B cell (primary cell): ENCODE data around the gene POLR1D. TPM values are rescaled to one million over a fixed set of nuclear protein-coding genes. Genes with fewer than 3 reads are reported as not detected.

Experiments
- ATAC-seq: fragments of 200-7000 bp; cut with Tn5 transposase; one replicate; pipeline ENCODE4 v1.10.0; 2021; ENCODE audit warnings: low read depth, mild to moderate bottlenecking, moderate number of reproducible peaks, moderate library complexity
- CTCF ChIA-PET: fragments of 350-600 bp; sonication (Branson Sonifier 250); formaldehyde crosslinking; loops from one replicate; lab custom pipeline; 2021; ENCODE audit warnings: antibody characterized with exemption, inconsistent platforms; lab: Charles Lee
- POLR2A ChIA-PET: fragments of 350-600 bp; sonication (Branson Sonifier 250); formaldehyde crosslinking; loops from one replicate; lab custom pipeline; 2021; ENCODE audit warnings: antibody characterized with exemption; lab: Charles Lee
- DNase-seq: peaks from one replicate; pipeline ENCODE4 v3.0.0; 2013
- H2AFZ ChIP-seq: 2 replicates; pipeline ENCODE4 v1.6.1; 2012; ENCODE audit warnings: mild to moderate bottlenecking, low read depth, low read length; ENCODE audit not compliant: insufficient read depth, poor library complexity, severe bottlenecking
- H3K27ac ChIP-seq, 2 donors: 1 replicate in 1 of 2; 2 replicates in 1 of 2; pipeline ENCODE4 v1.5.1; 2012 to 2013; ENCODE audit warnings: low read length in 2 of 2, mild to moderate bottlenecking in 2 of 2, moderate library complexity in 1 of 2
- H3K27me3 ChIP-seq, 4 experiments: fragments of 200-600 bp in 1 of 4; sonication (generic) in 1 of 4; replicated peaks in 1 of 4; 1 replicate in 2 of 4; 2 replicates in 2 of 4; pipeline versions ENCODE4 v1.6.1 to v1.7.0; 2013 to 2016; ENCODE audit warnings: low read length in 3 of 4, mild to moderate bottlenecking in 2 of 4, mixed read lengths in 1 of 4, moderate library complexity in 1 of 4; ENCODE audit not compliant: insufficient read depth in 4 of 4, control insufficient read depth in 3 of 4; ENCODE audit errors: control extremely low read depth in 1 of 4
- H3K36me3 ChIP-seq, 2 experiments: replicated peaks in 1 of 2; 1 replicate in 1 of 2; 2 replicates in 1 of 2; pipeline versions ENCODE4 v1.6.1 to v1.7.1; 2013; ENCODE audit warnings: low read length in 1 of 2; ENCODE audit not compliant: insufficient read depth in 2 of 2, control insufficient read depth in 1 of 2; ENCODE audit errors: control extremely low read depth in 1 of 2, extremely low read depth in 1 of 2
- H3K4me1 ChIP-seq, 2 donors: fragments of 200-600 bp in 1 of 2; sonication (generic) in 1 of 2; 1 replicate in 1 of 2; 2 replicates in 1 of 2; pipeline versions ENCODE4 v1.5.1 to v1.6.1; 2013 to 2017; ENCODE audit warnings: low read length in 2 of 2; ENCODE audit not compliant: control insufficient read depth in 2 of 2, insufficient read depth in 2 of 2
- H3K4me2 ChIP-seq: replicated peaks from 2 replicates; pipeline ENCODE3; 2012; ENCODE audit warnings: mild to moderate bottlenecking, low read depth, low read length; ENCODE audit not compliant: poor library complexity, severe bottlenecking
- H3K4me3 ChIP-seq, 5 experiments: fragments of 200-600 bp in 1 of 5; sonication (generic) in 1 of 5; 1 replicate in 3 of 5; 2 replicates in 2 of 5; pipeline versions ENCODE4 v1.5.1 to v1.7.0; 2011 to 2016; ENCODE audit warnings: low read length in 4 of 5, mild to moderate bottlenecking in 4 of 5, low read depth in 2 of 5, control low read depth in 1 of 5, moderate library complexity in 1 of 5; ENCODE audit not compliant: insufficient read depth in 1 of 5; ENCODE audit errors: control extremely low read depth in 1 of 5, extremely low read depth in 1 of 5
- H3K79me2 ChIP-seq: fragments of 200-600 bp; sonication (generic); one replicate; pipeline ENCODE4 v1.6.0; 2016; ENCODE audit warnings: low read length; ENCODE audit not compliant: control insufficient read depth, insufficient read depth
- H3K9ac ChIP-seq: fragments of 200-600 bp; sonication (generic); 2 replicates; pipeline ENCODE4 v1.6.1; 2017; ENCODE audit warnings: mild to moderate bottlenecking, low read length, moderate library complexity
- H3K9me3 ChIP-seq, 3 donors: one replicate each; pipeline versions ENCODE4 v1.6.1 to v1.7.1; 2013; ENCODE audit warnings: low read length in 2 of 3; ENCODE audit not compliant: control insufficient read depth in 2 of 3, insufficient read depth in 1 of 3; ENCODE audit errors: control extremely low read depth in 1 of 3
- H4K20me1 ChIP-seq: 2 replicates; pipeline ENCODE4 v1.6.0; 2012; ENCODE audit warnings: mild to moderate bottlenecking, low read length; ENCODE audit not compliant: insufficient read depth, control insufficient read depth, poor library complexity, severe bottlenecking
- H3K27ac Mint-ChIP-seq: one replicate; pipeline ENCODE4 v1.8.0; 2021; ENCODE audit warnings: mixed read lengths
- H3K27me3 Mint-ChIP-seq: one replicate; pipeline ENCODE4 v1.8.0; 2021; ENCODE audit warnings: mixed read lengths
- H3K4me1 Mint-ChIP-seq: one replicate; pipeline ENCODE4 v1.8.0; 2021; ENCODE audit warnings: mixed read lengths
- H3K4me3 Mint-ChIP-seq: one replicate; pipeline ENCODE4 v1.8.0; 2021; ENCODE audit warnings: mixed read lengths
- H3K9me3 Mint-ChIP-seq: one replicate; pipeline ENCODE4 v1.8.0; 2022; ENCODE audit warnings: mixed read lengths; ENCODE audit not compliant: insufficient read depth
- CTCF ChIP-seq: fragments of 200-600 bp; IDR thresholded peaks from one replicate; pipeline ENCODE4 v1.8.0; 2022; ENCODE audit warnings: antibody characterized with exemption, mild to moderate bottlenecking
- EZH2 ChIP-seq: IDR thresholded peaks from 2 replicates; pipeline ENCODE4 v1.6.1; 2012; ENCODE audit warnings: borderline replicate concordance, low read depth, mild to moderate bottlenecking, moderate library complexity, low read length; ENCODE audit not compliant: insufficient read depth, poor library complexity, severe bottlenecking
- WGBS: methylation state at CpG from one replicate; pipeline ENCODE4 v1.1.5; 2013; ENCODE audit warnings: missing lambda C conversion rate; ENCODE audit not compliant: insufficient coverage; 5-methylcytosine and 5-hydroxymethylcytosine counted together
- intact Hi-C: fragments of 100-400 bp; cut with micrococcal nuclease; formaldehyde crosslinking; loops from one replicate; pipeline ENCODE4 v1.10.0; 2022
- polyA plus RNA-seq: library from polyadenylated mRNA; depleted of rRNA; stranded (reverse); fragments of >200 nt; gene quantifications from 2 replicates; pipeline ENCODE4 v1.2.3, GENCODE V29; 2012
- total RNA-seq, 2 donors: library from RNA; stranded (reverse); fragments of 120-200 nt in 1 of 2; gene quantifications; 1 replicate in 1 of 2; 2 replicates in 1 of 2; pipeline versions ENCODE4 v1.2.3 to v1.2.4, GENCODE V29; 2013 to 2022

The POLR1D gene
- total and polyA plus RNA-seq, 2 donors (not counting 1 experiment from before 2014, with no cell fraction given): 130 to 144 TPM

GRCh38 chr13:27624071-27624470 is 2.4 kb downstream of the POLR1D start:
- WGBS: 100% methylated on average over 2 of the region's 3 CpGs
- Histone ChIP-seq H3K36me3 (peaks cover 3 to 21% of the 10 kb centered on the region in 2 experiments), H3K4me3 (no peak overlapping the region), H3K9me3 (no peaks in the 10 kb centered on the region), H3K27me3 (no peaks in the 10 kb centered on the region), H3K4me2 (no peak overlapping the region), H3K79me2 (peaks cover 91% of the 10 kb centered on the region), H3K9ac (no peak overlapping the region), H3K27ac (no peak overlapping the region), H2AFZ (no peak overlapping the region), H3K4me1 (peaks cover 19 to 22% of the 10 kb centered on the region in 2 donors), H4K20me1 (peaks cover 65% of the 10 kb centered on the region)
- H3K4me3 Mint-ChIP-seq: peak overlapping the region; percentile 20
- H3K4me1 Mint-ChIP-seq: peaks cover 58% of the 10 kb centered on the region
- H3K27ac Mint-ChIP-seq: peak overlapping the region; percentile 33
- intact Hi-C loops: loop anchor here (5.0 to 10.0 kb wide), 3 partner anchors 89 to 1372 kb away; partner anchors contain the start of gene CDK8
- ATAC-seq: no peak
- CTCF ChIA-PET: interaction anchor here (1.1 kb wide), 1 partner anchor 64 kb away, joined by 3 read pairs; no protein-coding TSS in a partner anchor
- POLR2A ChIA-PET: no interaction called here
- H3K9me3 Mint-ChIP-seq: no peaks in the 10 kb centered on the region
- H3K27me3 Mint-ChIP-seq: no peaks in the 10 kb centered on the region
- TF ChIP-seq CTCF: no peak
- no peak for TF ChIP-seq EZH2
- no peak for DNase-seq

- peaks cover 12 to 14% of the 10 kb centered on the region in 2 donors for H3K4me1 ChIP-seq
- no peaks in the 10 kb centered on the region for H3K9me3 Mint-ChIP-seq
- no peak overlapping the region for H3K4me3 Mint-ChIP-seq
- ChIA-PET POLR2A (no interaction called here), CTCF (interaction anchor here (0.9 kb wide), 1 partner anchor 16 kb away, joined by 3 read pairs; no protein-coding TSS in a partner anchor)
- ATAC-seq (no peak), DNase-seq (no peak)
- peaks cover 74% of the 10 kb centered on the region for H4K20me1 ChIP-seq
- no peak overlapping the region for H3K4me3 ChIP-seq
- H3K9ac ChIP-seq: no peak overlapping the region
- peaks cover 96% of the 10 kb centered on the region for H3K79me2 ChIP-seq
- intact Hi-C loops: loop anchor here (10.0 kb wide), 2 partner anchors 91 to 641 kb away; no protein-coding TSS in a partner anchor
- no peaks in the 10 kb centered on the region for H3K27me3 Mint-ChIP-seq
- no peak overlapping the region for H3K27ac ChIP-seq
- H3K36me3 ChIP-seq: peaks cover 8 to 23% of the 10 kb centered on the region in 2 experiments
- H3K9me3 ChIP-seq: no peaks in the 10 kb centered on the region
- no peaks in the 10 kb centered on the region for H3K27me3 ChIP-seq
- 100% methylated on average over 1 of the region's 2 CpGs for WGBS
- no peak overlapping the region for H3K4me2 ChIP-seq
- no peak for TF ChIP-seq CTCF
- no peak for TF ChIP-seq EZH2
- peaks cover 53% of the 10 kb centered on the region for H3K4me1 Mint-ChIP-seq
- no peak overlapping the region for H2AFZ ChIP-seq
- H3K27ac Mint-ChIP-seq: peak overlapping the region; percentile 3
These were observed 4.1 kb downstream of the POLR1D start for GRCh38 chr13:27625839-27626238.
